ENCODE measurements around the gene NFKBIL1. TPM values are rescaled to one million over a fixed set of nuclear protein-coding genes. Genes with fewer than 3 reads are reported as not detected.
"Not testable (repeated sequence)": the region's sequence is repeated elsewhere in the genome, so short reads cannot be mapped to it uniquely, and the experiment has no call there.

NFKBIL1 gene
- total RNA-seq (2022): 33.5 and 34.0 TPM in 2 replicates
- percentile 77 among the genes with signal in this experiment for Bru-seq, nascent RNA
- percentile 80 among the genes with signal in this experiment for BruChase-seq, experiment 1, labeled RNA remaining after a 6-hour chase
- BruChase-seq, experiment 2, labeled RNA remaining after a 2-hour chase: percentile 77 among the genes with signal in this experiment
- long read RNA-seq, transcript NFKBIL1-202 (4 exons, 1,411 nt): minor isoform, 5 of 34 reads
- long read RNA-seq, transcript NFKBIL1-203 (4 exons, 1,478 nt): major isoform, 7 of 34 reads
- long read RNA-seq, partial matches to known transcripts: 16 of 34 reads
- long read RNA-seq, other reads (novel, unspliced or antisense): 1 of 34 reads

GRCh38 chr6:31546958-31547726, at the start of gene NFKBIL1:
Gene NFKBIL1 (plus strand): TSS chr6:31547608. CDS start chr6:31547695, 87 bp downstream.
- H3K9me3 Mint-ChIP-seq (ENCODE audit: low read depth, unreplicated experiment): no peaks in the 10 kb centered on the region
- peak within 1 kb of the TSS; percentile 43 for H3K27ac Mint-ChIP-seq (ENCODE audit: unreplicated experiment)
- no peaks in the 10 kb centered on the region for H3K27me3 Mint-ChIP-seq (ENCODE audit: unreplicated experiment)
- peaks cover 54% of the 10 kb centered on the region for H3K36me3 Mint-ChIP-seq (ENCODE audit: insufficient read depth, unreplicated experiment)
- peak; percentile 98 for DNase-seq
- BruUV-seq (replicated peaks): no TSS peak
- TF ChIP-seq CTCF (IDR thresholded peaks at IDR 0.05; ENCODE audit: unreplicated experiment): no peak
- peaks cover 17% of the 10 kb centered on the region for H3K4me1 Mint-ChIP-seq (ENCODE audit: low read depth, unreplicated experiment)
- H3K4me3 Mint-ChIP-seq (ENCODE audit: low read depth, unreplicated experiment): peak within 1 kb of the TSS; percentile 71
- CTCF ChIA-PET: interaction anchor here (0.7 to 3.4 kb wide), 12 partner anchors 28 to 892 kb away, joined by 3 to 54 read pairs (median 4); partner anchors contain the start of genes ABHD16A, LTB, NCR3 and TNF
- intact Hi-C loops (cut with micrococcal nuclease; ENCODE audit: unreplicated experiment): loop anchor here (1.0 to 5.0 kb wide), 2 partner anchors 51 to 145 kb away; partner anchors contain the start of gene MICA

- Mint-ChIP-seq H3K27me3 (ENCODE audit: unreplicated experiment) (no peaks in the 10 kb centered on the region), H3K36me3 (ENCODE audit: insufficient read depth, unreplicated experiment) (peaks cover 49% of the 10 kb centered on the region), H3K27ac (ENCODE audit: unreplicated experiment) (peak overlapping the region; percentile 62), H3K4me3 (ENCODE audit: low read depth, unreplicated experiment) (peak overlapping the region; percentile 88), H3K9me3 (ENCODE audit: low read depth, unreplicated experiment) (peaks cover 3% of the 10 kb centered on the region), H3K4me1 (ENCODE audit: low read depth, unreplicated experiment) (peaks cover 71% of the 10 kb centered on the region)
- intact Hi-C loops (cut with micrococcal nuclease; ENCODE audit: unreplicated experiment): no loop called here
- BruUV-seq (replicated peaks): no TSS peak
- no peak for TF ChIP-seq CTCF (IDR thresholded peaks at IDR 0.05; ENCODE audit: unreplicated experiment)
- CTCF ChIA-PET: interaction anchor here (0.6 to 2.2 kb wide), 4 partner anchors 43 to 205 kb away, joined by 3 to 8 read pairs (median 6); partner anchors contain the start of genes ABHD16A and DDX39B
- DNase-seq: peak; percentile 40
These were observed 48.7 kb upstream of the NFKBIL1 start for GRCh38 chr6:31498748-31499147.

- CTCF ChIA-PET: interaction anchor here (2.2 kb wide), 1 partner anchor 42 kb away, joined by 8 read pairs; the partner anchor contains the start of gene DDX39B
- H3K9me3 Mint-ChIP-seq (ENCODE audit: low read depth, unreplicated experiment); intact Hi-C loops (cut with micrococcal nuclease; ENCODE audit: unreplicated experiment); H3K27me3 Mint-ChIP-seq (ENCODE audit: unreplicated experiment); DNase-seq; H3K27ac Mint-ChIP-seq (ENCODE audit: unreplicated experiment); BruUV-seq (replicated peaks): not testable (repeated sequence)
- peaks cover 40% of the 10 kb centered on the region for H3K36me3 Mint-ChIP-seq (ENCODE audit: insufficient read depth, unreplicated experiment)
- H3K4me1 Mint-ChIP-seq (ENCODE audit: low read depth, unreplicated experiment): peaks cover 67% of the 10 kb centered on the region
- peak overlapping the region; percentile 88 for H3K4me3 Mint-ChIP-seq (ENCODE audit: low read depth, unreplicated experiment)
These were observed 47.8 kb upstream of the NFKBIL1 start for GRCh38 chr6:31499648-31500047.

GRCh38 chr6:31502586-31502985, 44.8 kb upstream of the NFKBIL1 start:
- CTCF ChIA-PET: interaction anchor here (0.6 kb wide), 1 partner anchor 25 kb away, joined by 3 read pairs; no protein-coding TSS in a partner anchor
- intact Hi-C loops (cut with micrococcal nuclease; ENCODE audit: unreplicated experiment): no loop called here
- no peak for DNase-seq
- H3K36me3 Mint-ChIP-seq (ENCODE audit: insufficient read depth, unreplicated experiment): peaks cover 42% of the 10 kb centered on the region
- TF ChIP-seq CTCF (IDR thresholded peaks at IDR 0.05; ENCODE audit: unreplicated experiment): no peak
- no peak overlapping the region for H3K27ac Mint-ChIP-seq (ENCODE audit: unreplicated experiment)
- H3K9me3 Mint-ChIP-seq (ENCODE audit: low read depth, unreplicated experiment): peaks cover 3% of the 10 kb centered on the region
- no peak overlapping the region for H3K4me3 Mint-ChIP-seq (ENCODE audit: low read depth, unreplicated experiment)
- H3K4me1 Mint-ChIP-seq (ENCODE audit: low read depth, unreplicated experiment): peaks cover 42% of the 10 kb centered on the region
- BruUV-seq (replicated peaks): no TSS peak
- H3K27me3 Mint-ChIP-seq (ENCODE audit: unreplicated experiment): no peaks in the 10 kb centered on the region

- H3K4me3 Mint-ChIP-seq (ENCODE audit: low read depth, unreplicated experiment); BruUV-seq (replicated peaks); H3K4me1 Mint-ChIP-seq (ENCODE audit: low read depth, unreplicated experiment); H3K27ac Mint-ChIP-seq (ENCODE audit: unreplicated experiment); DNase-seq; CTCF ChIA-PET; H3K9me3 Mint-ChIP-seq (ENCODE audit: low read depth, unreplicated experiment); intact Hi-C loops (cut with micrococcal nuclease; ENCODE audit: unreplicated experiment); H3K27me3 Mint-ChIP-seq (ENCODE audit: unreplicated experiment): not testable (repeated sequence)
- peaks cover 42% of the 10 kb centered on the region for H3K36me3 Mint-ChIP-seq (ENCODE audit: insufficient read depth, unreplicated experiment)
These were observed 38.4 kb upstream of the NFKBIL1 start for GRCh38 chr6:31509036-31509435.
